IMR-90 (cell line): ENCODE data around the gene THRB. TPM values are rescaled to one million over a fixed set of nuclear protein-coding genes. Genes with fewer than 3 reads are reported as not detected.

Experiments used
- ATAC-seq: fragments of 200-7000 bp; cut with Tn5 transposase; 2 replicates; pipeline ENCODE4 v1.9.1; 2020; ENCODE audit warnings: low read depth, mild to moderate bottlenecking, moderate library complexity
- BruUV-seq: library from RNA; stranded (reverse); fragments of 400-500 nt; replicated peaks from 2 replicates; lab custom pipeline; 2021; lab: Mats Ljungman, UMichigan
- CTCF ChIA-PET: fragments of 300-600 bp; formaldehyde crosslinking; extraction: SDS; loops from one replicate; lab custom pipeline; 2021; ENCODE audit warnings: antibody characterized with exemption; lab: Yijun Ruan, JAX
- POLR2A ChIA-PET: fragments of 300-600 bp; sonication (Branson Sonifier 250); formaldehyde crosslinking; loops from one replicate; lab custom pipeline; 2022; ENCODE audit warnings: antibody characterized with exemption; ENCODE audit not compliant: unreplicated experiment; lab: Charles Lee
- DNase-seq: peaks from one replicate; pipeline ENCODE4 v3.0.0; 2013
- H2AFZ ChIP-seq: replicated peaks from 2 replicates; pipeline ENCODE3; 2013; ENCODE audit warnings: low read length, mild to moderate bottlenecking; ENCODE audit not compliant: poor library complexity
- H2AK5ac ChIP-seq: 2 replicates; pipeline ENCODE4 v1.6.1; 2013; ENCODE audit warnings: low read depth, low read length, inconsistent platforms
- H2AK9ac ChIP-seq: replicated peaks from 2 replicates; pipeline ENCODE3; 2013; ENCODE audit warnings: mild to moderate bottlenecking, low read depth, low read length, moderate library complexity; ENCODE audit not compliant: poor library complexity
- H2BK120ac ChIP-seq: 2 replicates; pipeline ENCODE4 v1.6.1; 2013; ENCODE audit warnings: low read depth, low read length, inconsistent platforms
- H2BK15ac ChIP-seq: 3 replicates; pipeline ENCODE4 v1.6.1; 2013; ENCODE audit warnings: low read depth, low read length, inconsistent platforms
- H2BK20ac ChIP-seq: 2 replicates; pipeline ENCODE4 v1.6.1; 2013; ENCODE audit warnings: low read depth, mild to moderate bottlenecking, inconsistent platforms, low read length, moderate library complexity
- H2BK5ac ChIP-seq: 2 replicates; pipeline ENCODE4 v1.6.1; 2013; ENCODE audit warnings: mild to moderate bottlenecking, low read depth, low read length, inconsistent platforms; ENCODE audit not compliant: poor library complexity, severe bottlenecking
- H3K14ac ChIP-seq: replicated peaks from 2 replicates; pipeline ENCODE4 v1.6.1; 2013; ENCODE audit warnings: low read depth, low read length, inconsistent platforms
- H3K18ac ChIP-seq: 2 replicates; pipeline ENCODE4 v1.6.1; 2013; ENCODE audit warnings: low read depth, low read length, control low read depth
- H3K23ac ChIP-seq: 2 replicates; pipeline ENCODE4 v1.6.1; 2013; ENCODE audit warnings: low read depth, low read length, inconsistent platforms
- H3K27ac ChIP-seq: 2 replicates; pipeline ENCODE4 v1.5.1; 2013; ENCODE audit warnings: mild to moderate bottlenecking, control low read depth, low read length; ENCODE audit not compliant: insufficient read depth
- H3K27me3 ChIP-seq: 2 replicates; pipeline ENCODE4 v1.6.1; 2013; ENCODE audit warnings: low read length; ENCODE audit not compliant: control insufficient read depth, insufficient read depth
- H3K36me3 ChIP-seq: 2 replicates; pipeline ENCODE4 v1.6.1; 2013; ENCODE audit warnings: low read length, mixed read lengths; ENCODE audit not compliant: control insufficient read depth, insufficient read depth
- H3K4ac ChIP-seq: 2 replicates; pipeline ENCODE4 v1.6.1; 2013; ENCODE audit warnings: low read depth, low read length, inconsistent platforms
- H3K4me1 ChIP-seq: 2 replicates; pipeline ENCODE4 v1.6.1; 2013; ENCODE audit warnings: low read length, mixed read lengths; ENCODE audit not compliant: control insufficient read depth, insufficient read depth
- H3K4me2 ChIP-seq: 2 replicates; pipeline ENCODE4 v1.6.1; 2013; ENCODE audit warnings: low read depth, mild to moderate bottlenecking, control low read depth, low read length, moderate library complexity
- H3K4me3 ChIP-seq: 2 replicates; pipeline ENCODE4 v1.5.1; 2013; ENCODE audit warnings: low read depth, mild to moderate bottlenecking, control low read depth, low read length, moderate library complexity; ENCODE audit not compliant: insufficient read depth
- H3K56ac ChIP-seq: 2 replicates; pipeline ENCODE4 v1.6.1; 2013; ENCODE audit warnings: low read length, inconsistent platforms; ENCODE audit not compliant: insufficient read depth; ENCODE audit errors: extremely low read depth
- H3K79me1 ChIP-seq, 2 experiments: 2 replicates each; pipeline ENCODE4 v1.6.1; 2013; ENCODE audit warnings: low read length in 2 of 2, inconsistent platforms in 1 of 2, low read depth in 1 of 2
- H3K9ac ChIP-seq: 2 replicates; pipeline ENCODE4 v1.6.1; 2013; ENCODE audit warnings: low read depth, low read length, control low read depth
- H3K9me1 ChIP-seq: 2 replicates; pipeline ENCODE4 v1.6.1; 2013; ENCODE audit warnings: low read length, inconsistent platforms; ENCODE audit not compliant: insufficient read depth
- H3K9me3 ChIP-seq: 2 replicates; pipeline ENCODE4 v1.6.1; 2013; ENCODE audit warnings: low read length; ENCODE audit not compliant: control insufficient read depth, insufficient read depth
- H4K20me1 ChIP-seq: 2 replicates; pipeline ENCODE4 v1.6.1; 2013; ENCODE audit warnings: low read length, inconsistent platforms; ENCODE audit not compliant: insufficient read depth
- H4K5ac ChIP-seq: 2 replicates; pipeline ENCODE4 v1.6.1; 2013; ENCODE audit warnings: mild to moderate bottlenecking, low read depth, low read length, control low read depth
- H4K8ac ChIP-seq, 2 experiments: 2 replicates each; pipeline ENCODE4 v1.6.1; 2013; ENCODE audit warnings: low read depth in 2 of 2, low read length in 2 of 2, control low read depth in 1 of 2, inconsistent platforms in 1 of 2
- H4K91ac ChIP-seq: 2 replicates; pipeline ENCODE4 v1.6.1; 2013; ENCODE audit warnings: low read depth, low read length, inconsistent platforms; ENCODE audit not compliant: insufficient read depth
- BHLHE40 ChIP-seq: fragments of 150-350 bp; IDR thresholded peaks from 2 replicates; pipeline ENCODE4 v1.6.1; 2016; ENCODE audit warnings: mild to moderate bottlenecking, low read depth, low read length
- CEBPB ChIP-seq: IDR thresholded peaks from 2 replicates; pipeline ENCODE4 v1.6.1; 2012; ENCODE audit warnings: low read depth, low read length, improper control_type of control experiment
- CHD1 ChIP-seq: IDR thresholded peaks from 2 replicates; pipeline ENCODE4 v1.6.1; 2012; ENCODE audit warnings: low read depth, low read length, improper control_type of control experiment
- FOS ChIP-seq: fragments of 150-350 bp; IDR thresholded peaks from 2 replicates; pipeline ENCODE4 v1.6.1; 2016; ENCODE audit warnings: low read depth, low read length
- WGBS, 2 experiments: methylation state at CpG; one replicate each; pipeline versions ENCODE4 v1.1.5 to v1.1.7; 2013; ENCODE audit warnings: missing lambda C conversion rate in 2 of 2; ENCODE audit not compliant: insufficient read length in 1 of 2; ENCODE audit errors: extremely low coverage in 2 of 2; 5-methylcytosine and 5-hydroxymethylcytosine counted together
- dilution Hi-C: fragments of 300-500 bp; cut with HindIII; formaldehyde crosslinking; loops from one replicate; pipeline ENCODE4 v1.14.3; 2018; ENCODE audit warnings: low sequenced_read_pairs; ENCODE audit not compliant: unreplicated experiment
- in situ Hi-C: fragments of 300-500 bp; cut with MboI; formaldehyde crosslinking; loops from 3 replicates; pipeline ENCODE4 v1.14.3; 2019; ENCODE audit warnings: low sequenced_read_pairs, inconsistent platforms, mixed read lengths
- intact Hi-C: fragments of 100-400 bp; cut with micrococcal nuclease; formaldehyde crosslinking; loops from 2 replicates; pipeline ENCODE4 v1.10.0; 2022
- polyA plus RNA-seq, 3 experiments: library from polyadenylated mRNA; depleted of rRNA; stranded (reverse); fragments of >200 nt; gene quantifications; 2 replicates each; pipeline ENCODE4 v1.2.3, GENCODE V29; 2012; ENCODE audit warnings: low replicate concordance in 1 of 3
- total RNA-seq: library from RNA; depleted of rRNA; stranded (reverse); fragments of >200 nt; gene quantifications from 2 replicates; pipeline ENCODE4 v1.2.3, GENCODE V29; 2012
- TF ChIP-seq, protein P1 (sequence below): fragments of 150-350 bp; IDR thresholded peaks from 2 replicates; pipeline ENCODE4 v1.6.1; 2017; ENCODE audit warnings: mild to moderate bottlenecking, antibody characterized with exemption, low read length, low read depth

Gene THRB
- total and polyA plus RNA-seq, 2 of the 4 experiments (the other 2 are of a cell fraction): under 0.01 TPM; not detected in 1

DNA sequence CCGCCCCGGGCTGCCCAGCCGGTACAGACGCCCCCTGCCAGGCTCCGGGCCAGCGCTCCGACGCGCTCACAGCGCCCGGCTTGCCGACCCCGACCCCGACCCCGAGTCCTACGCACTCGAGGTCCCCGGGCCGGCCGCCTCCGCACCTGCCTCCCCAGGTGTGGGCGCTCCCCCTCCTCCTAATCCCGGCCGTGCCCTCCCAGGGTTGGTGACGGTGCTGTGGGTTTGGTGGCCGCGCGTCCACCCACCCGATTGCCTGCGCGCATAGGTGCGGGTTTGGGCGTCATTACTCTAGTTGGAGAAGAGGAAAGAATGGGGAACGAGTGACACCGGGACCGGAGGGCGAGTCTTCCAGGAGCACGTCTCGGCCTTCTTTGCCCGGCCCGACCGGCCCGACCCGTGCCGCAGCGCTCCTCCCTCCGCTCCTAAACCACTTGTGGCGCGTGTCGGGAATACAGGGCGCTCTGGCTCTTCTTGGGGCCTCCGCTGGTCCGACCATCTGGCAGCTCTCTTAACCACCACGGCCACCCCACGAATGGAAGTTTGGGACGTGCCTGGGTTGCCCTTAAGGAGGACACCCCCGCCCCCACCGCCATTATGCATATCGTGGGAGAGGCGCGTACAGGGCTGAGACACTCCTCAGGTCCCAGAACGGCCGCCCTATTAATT lies 810 bp upstream of the THRB start:
- H3K23ac ChIP-seq: no peak overlapping the region
- in situ Hi-C loops: no loop called here
- H4K5ac ChIP-seq: no peak overlapping the region
- no peak overlapping the region for H2BK120ac ChIP-seq
- ChIA-PET POLR2A (no interaction called here), CTCF (no interaction called here)
- ATAC-seq (no peak), DNase-seq (no peak)
- H2BK5ac ChIP-seq: no peak overlapping the region
- H3K9me1 ChIP-seq: no peaks in the 10 kb centered on the region
- peaks cover 2% of the 10 kb centered on the region; the same call in 1 of the 2 replicates for H3K4me1 ChIP-seq
- WGBS, 2 experiments: 5% methylated on average over 11 of the region's 63 CpGs; no CpG with 5 or more reads in 1 of the 2 experiments
- H3K9ac ChIP-seq: no peak overlapping the region
- TF ChIP-seq CHD1 (no peak), BHLHE40 (no peak), FOS (no peak), CEBPB (no peak)
- TF ChIP-seq, protein P1, sequence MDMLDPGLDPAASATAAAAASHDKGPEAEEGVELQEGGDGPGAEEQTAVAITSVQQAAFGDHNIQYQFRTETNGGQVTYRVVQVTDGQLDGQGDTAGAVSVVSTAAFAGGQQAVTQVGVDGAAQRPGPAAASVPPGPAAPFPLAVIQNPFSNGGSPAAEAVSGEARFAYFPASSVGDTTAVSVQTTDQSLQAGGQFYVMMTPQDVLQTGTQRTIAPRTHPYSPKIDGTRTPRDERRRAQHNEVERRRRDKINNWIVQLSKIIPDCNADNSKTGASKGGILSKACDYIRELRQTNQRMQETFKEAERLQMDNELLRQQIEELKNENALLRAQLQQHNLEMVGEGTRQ: no peak
- H3K14ac ChIP-seq: no peak overlapping the region
- no peak overlapping the region for H3K27ac ChIP-seq
- H2AK5ac ChIP-seq: no peak overlapping the region
- no peak overlapping the region for H2BK20ac ChIP-seq
- no peak overlapping the region for H3K18ac ChIP-seq
- no peaks in the 10 kb centered on the region for H3K9me3 ChIP-seq
- H3K4me2 ChIP-seq: no peak overlapping the region; the same call in 1 of the 2 replicates
- no peak overlapping the region for H4K8ac ChIP-seq
- no peaks in the 10 kb centered on the region for H3K36me3 ChIP-seq
- peak overlapping the region; percentile 39 for H2AFZ ChIP-seq
- intact Hi-C loops: no loop called here
- no peak overlapping the region for H3K56ac ChIP-seq
- peaks cover 21% of the 10 kb centered on the region for H3K27me3 ChIP-seq
- no peak overlapping the region for H2BK15ac ChIP-seq
- dilution Hi-C loops: no loop called here
- no peaks in the 10 kb centered on the region for H4K20me1 ChIP-seq
- no peak overlapping the region for H4K91ac ChIP-seq
- no TSS peak for BruUV-seq
- H3K79me1 ChIP-seq: no peaks in the 10 kb centered on the region
- no peak overlapping the region for H3K4me3 ChIP-seq
- no peak overlapping the region for H3K4ac ChIP-seq
- no peak overlapping the region for H2AK9ac ChIP-seq
